Measurements from ENCODE around the gene KRT20. TPM values are rescaled to one million over a fixed set of nuclear protein-coding genes. Genes with fewer than 3 reads are reported as not detected.

The KRT20 gene
- total RNA-seq, 1 experiment from 2014 or later = not detected

DNA sequence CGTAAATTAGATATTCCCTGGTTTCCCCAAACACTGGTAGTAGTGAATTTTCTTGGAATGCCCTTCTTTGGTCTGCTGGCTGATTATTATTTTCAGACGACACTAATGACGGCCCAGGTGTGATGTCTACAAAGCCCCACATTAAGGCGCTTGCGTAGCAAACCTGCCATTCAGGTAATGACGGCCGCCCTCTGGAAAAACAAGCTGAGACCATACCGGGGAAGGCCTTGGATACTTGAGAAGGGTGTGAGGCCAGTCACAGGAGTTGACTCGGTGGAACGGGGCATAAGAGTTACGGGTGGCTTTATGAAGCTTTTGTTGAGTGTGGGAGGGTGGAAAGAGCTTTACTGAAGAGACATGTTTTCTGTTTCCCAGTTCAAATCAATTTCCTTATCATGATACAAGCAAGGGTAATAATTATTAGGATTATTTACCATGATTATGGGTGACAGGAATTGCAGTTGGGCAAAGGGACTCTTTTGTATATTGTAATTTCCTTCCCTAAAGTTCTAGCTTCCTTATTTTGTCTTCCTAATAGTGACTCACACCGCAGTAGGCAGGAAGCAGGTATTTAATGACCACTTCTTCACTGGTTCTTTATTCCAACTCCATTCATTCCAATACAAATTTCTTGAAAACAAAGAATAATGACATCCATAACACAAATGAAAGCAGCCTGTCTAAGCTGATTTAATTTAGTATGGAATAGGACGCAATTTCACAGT lies 27.6 kb upstream of the KRT20 start:
- H3K9me3 ChIP-seq (ENCODE audit: control insufficient read depth, low read depth, low read length) = no peaks in the 10 kb centered on the region
- Mint-ChIP-seq H3K36me3 (ENCODE audit: insufficient read depth in 1 of 3, low read depth in 3 of 3) (no peaks in the 10 kb centered on the region), H3K27me3 (ENCODE audit: low read depth) (no peaks in the 10 kb centered on the region), H3K4me1 (peaks cover 4 to 9% of the 10 kb centered on the region in 2 experiments), H3K27ac (no peak overlapping the region), H3K9me3 (no peaks in the 10 kb centered on the region), H3K4me3 (no peak overlapping the region)
- H2AFZ ChIP-seq (ENCODE audit: low read length) = no peak overlapping the region
- no peak overlapping the region for H2BK120ac ChIP-seq (ENCODE audit: low read depth, low read length, poor library complexity, severe bottlenecking)
- no peak overlapping the region for H2AK5ac ChIP-seq (ENCODE audit: insufficient read length, low read length)
- no peak overlapping the region for H3K4me2 ChIP-seq (ENCODE audit: insufficient read depth, insufficient read length, low read length)
- no peak overlapping the region for H2BK12ac ChIP-seq (ENCODE audit: insufficient read length, low read depth, low read length)
- no peak overlapping the region for H3K4ac ChIP-seq (ENCODE audit: low read depth, low read length)
- no peak overlapping the region for H3T11ph ChIP-seq (ENCODE audit: low read length)
- H4K91ac ChIP-seq (ENCODE audit: insufficient read length, low read depth, low read length) = no peak overlapping the region
- H3K27ac ChIP-seq (ENCODE audit: insufficient read length, low read depth, low read length) = no peak overlapping the region
- H3K23ac ChIP-seq (ENCODE audit: insufficient read length, low read depth, low read length) = no peak overlapping the region
- H3K9ac ChIP-seq (ENCODE audit: extremely low read depth, insufficient read length, low read length) = no peak overlapping the region
- no CpG with 5 or more reads among the region's 13 CpGs for WGBS (ENCODE audit: extremely low coverage, insufficient read length, low lambda C conversion rate)
- no peaks in the 10 kb centered on the region for H3K23me2 ChIP-seq (ENCODE audit: insufficient read length, low read depth, low read length, poor library complexity, severe bottlenecking)
- no peak overlapping the region for H4K8ac ChIP-seq (replicated peaks; ENCODE audit: insufficient read length, low read depth, low read length)
- no peaks in the 10 kb centered on the region for H3K27me3 ChIP-seq (ENCODE audit: insufficient read depth, low read length)
- no peak overlapping the region for H2BK15ac ChIP-seq (ENCODE audit: low read depth, low read length)
- H3K14ac ChIP-seq (ENCODE audit: insufficient read depth, low read length) = no peak overlapping the region
- no peak overlapping the region for H3K18ac ChIP-seq (ENCODE audit: insufficient read length, low read depth, low read length)
- no peak overlapping the region for H3K56ac ChIP-seq (ENCODE audit: insufficient read length, low read depth, low read length)
- no peaks in the 10 kb centered on the region for H3K79me2 ChIP-seq (ENCODE audit: insufficient read depth, low read length)
- DNase-seq = no peak
- H2BK5ac ChIP-seq (ENCODE audit: insufficient read length, low read length) = no peak overlapping the region
- no peak overlapping the region for H4K5ac ChIP-seq (ENCODE audit: insufficient read length, low read depth, low read length)
- no peaks in the 10 kb centered on the region for H3K79me1 ChIP-seq (ENCODE audit: insufficient read depth, low read depth, low read length, poor library complexity, severe bottlenecking)
- no peak overlapping the region for H2BK20ac ChIP-seq (ENCODE audit: low read depth, low read length, poor library complexity, severe bottlenecking)
- TF ChIP-seq, protein P1, sequence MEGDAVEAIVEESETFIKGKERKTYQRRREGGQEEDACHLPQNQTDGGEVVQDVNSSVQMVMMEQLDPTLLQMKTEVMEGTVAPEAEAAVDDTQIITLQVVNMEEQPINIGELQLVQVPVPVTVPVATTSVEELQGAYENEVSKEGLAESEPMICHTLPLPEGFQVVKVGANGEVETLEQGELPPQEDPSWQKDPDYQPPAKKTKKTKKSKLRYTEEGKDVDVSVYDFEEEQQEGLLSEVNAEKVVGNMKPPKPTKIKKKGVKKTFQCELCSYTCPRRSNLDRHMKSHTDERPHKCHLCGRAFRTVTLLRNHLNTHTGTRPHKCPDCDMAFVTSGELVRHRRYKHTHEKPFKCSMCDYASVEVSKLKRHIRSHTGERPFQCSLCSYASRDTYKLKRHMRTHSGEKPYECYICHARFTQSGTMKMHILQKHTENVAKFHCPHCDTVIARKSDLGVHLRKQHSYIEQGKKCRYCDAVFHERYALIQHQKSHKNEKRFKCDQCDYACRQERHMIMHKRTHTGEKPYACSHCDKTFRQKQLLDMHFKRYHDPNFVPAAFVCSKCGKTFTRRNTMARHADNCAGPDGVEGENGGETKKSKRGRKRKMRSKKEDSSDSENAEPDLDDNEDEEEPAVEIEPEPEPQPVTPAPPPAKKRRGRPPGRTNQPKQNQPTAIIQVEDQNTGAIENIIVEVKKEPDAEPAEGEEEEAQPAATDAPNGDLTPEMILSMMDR (conservative IDR thresholded peaks at IDR 0.05) = no peak
- no peaks in the 10 kb centered on the region for H3K4me1 ChIP-seq (ENCODE audit: insufficient read depth, low read length)
- H4K20me1 ChIP-seq (ENCODE audit: control insufficient read depth, insufficient read depth, insufficient read length) = no peaks in the 10 kb centered on the region

All from H9 (cell line).